Liver (tissue), 9 donors: ENCODE data around the gene FAM9A. TPM values are rescaled to one million over a fixed set of nuclear protein-coding genes. Genes with fewer than 3 reads are reported as not detected.

Experiments used
- DNase-seq: peaks from one replicate; pipeline ENCODE4 v3.0.0-alpha.2; 2017; ENCODE audit warnings: low spot score
- H3K27ac ChIP-seq, 2 donors: one replicate each; pipeline ENCODE4 v1.7.0; 2013; ENCODE audit warnings: inconsistent platforms in 2 of 2, low read length in 2 of 2, control low read depth in 1 of 2, low read depth in 1 of 2, mild to moderate bottlenecking in 1 of 2
- H3K27me3 ChIP-seq, 4 donors: one replicate each; pipeline versions ENCODE4 v1.6.1 to v1.7.0; 2013; ENCODE audit warnings: low read length in 3 of 4, inconsistent platforms in 1 of 4, mild to moderate bottlenecking in 1 of 4, moderate library complexity in 1 of 4; ENCODE audit not compliant: control insufficient read depth in 4 of 4, insufficient read depth in 4 of 4
- H3K36me3 ChIP-seq, 4 donors: one replicate each; pipeline versions ENCODE4 v1.6.1 to v1.7.0; 2013; ENCODE audit warnings: low read length in 3 of 4, mild to moderate bottlenecking in 3 of 4, low read depth in 1 of 4, moderate library complexity in 1 of 4; ENCODE audit not compliant: control insufficient read depth in 4 of 4, insufficient read depth in 3 of 4
- H3K4me1 ChIP-seq, 4 donors: one replicate each; pipeline versions ENCODE4 v1.6.1 to v1.7.0; 2013; ENCODE audit warnings: low read length in 3 of 4, mild to moderate bottlenecking in 3 of 4, moderate library complexity in 1 of 4; ENCODE audit not compliant: control insufficient read depth in 4 of 4, insufficient read depth in 4 of 4
- H3K4me3 ChIP-seq, 3 donors: one replicate each; pipeline versions ENCODE4 v1.6.1 to v1.7.0; 2013; ENCODE audit warnings: low read length in 3 of 3, control low read depth in 1 of 3, low read depth in 1 of 3, mild to moderate bottlenecking in 1 of 3
- H3K9ac ChIP-seq, 2 donors: one replicate each; pipeline ENCODE4 v1.7.0; 2013; ENCODE audit warnings: low read length in 2 of 2, mild to moderate bottlenecking in 2 of 2, moderate library complexity in 2 of 2, control low read depth in 1 of 2, low read depth in 1 of 2
- H3K9me3 ChIP-seq, 4 donors: one replicate each; pipeline versions ENCODE4 v1.6.1 to v1.7.0; 2013; ENCODE audit warnings: low read length in 3 of 4; ENCODE audit not compliant: control insufficient read depth in 4 of 4
- CTCF ChIP-seq: fragments of 150-350 bp; IDR thresholded peaks from 2 replicates; pipeline ENCODE4 v1.5.1; 2017; ENCODE audit warnings: improper control_type of control experiment, low read depth, low read length; ENCODE audit not compliant: missing input control
- EGR1 ChIP-seq, 2 donors: IDR thresholded peaks; 2 replicates each; pipeline ENCODE4 v1.6.1; 2016 to 2018; ENCODE audit warnings: antibody characterized with exemption in 2 of 2, low read depth in 2 of 2
- FOXA1 ChIP-seq: IDR thresholded peaks from 2 replicates; pipeline ENCODE4 v1.6.1; 2016; ENCODE audit warnings: antibody characterized with exemption
- FOXA2 ChIP-seq: IDR thresholded peaks from 2 replicates; pipeline ENCODE4 v1.6.1; 2016; ENCODE audit warnings: antibody characterized with exemption
- GABPA ChIP-seq, 2 donors: IDR thresholded peaks in 1 of 2; conservative IDR thresholded peaks in 1 of 2; 2 replicates each; pipeline ENCODE4 v1.6.1; 2016; ENCODE audit warnings: antibody characterized with exemption in 2 of 2, mild to moderate bottlenecking in 1 of 2, moderate library complexity in 1 of 2
- HNF4A ChIP-seq, 2 donors: conservative IDR thresholded peaks; 2 replicates each; pipeline ENCODE4 v1.6.1; 2016; ENCODE audit warnings: antibody characterized with exemption in 2 of 2, mild to moderate bottlenecking in 2 of 2
- HNF4G ChIP-seq: IDR thresholded peaks from 2 replicates; pipeline ENCODE4 v1.6.1; 2016; ENCODE audit warnings: antibody characterized with exemption
- JUND ChIP-seq, 2 donors: IDR thresholded peaks; 2 replicates each; pipeline ENCODE4 v1.6.1; 2016; ENCODE audit warnings: antibody characterized with exemption in 2 of 2
- MAX ChIP-seq: IDR thresholded peaks from 2 replicates; pipeline ENCODE4 v1.6.1; 2016; ENCODE audit warnings: antibody characterized with exemption
- NR2F2 ChIP-seq: IDR thresholded peaks from 2 replicates; pipeline ENCODE4 v1.6.1; 2016; ENCODE audit warnings: antibody characterized with exemption
- REST ChIP-seq: IDR thresholded peaks from 2 replicates; pipeline ENCODE4 v1.6.1; 2016; ENCODE audit warnings: antibody characterized with exemption, mild to moderate bottlenecking
- RXRA ChIP-seq, 2 donors: IDR thresholded peaks; 2 replicates each; pipeline ENCODE4 v1.6.1; 2017 to 2018; ENCODE audit warnings: antibody characterized with exemption in 2 of 2, mild to moderate bottlenecking in 1 of 2
- SP1 ChIP-seq: IDR thresholded peaks from 2 replicates; pipeline ENCODE4 v1.6.1; 2018; ENCODE audit warnings: antibody characterized with exemption, mild to moderate bottlenecking
- TAF1 ChIP-seq: conservative IDR thresholded peaks from 2 replicates; pipeline ENCODE4 v1.6.1; 2016; ENCODE audit warnings: antibody characterized with exemption, mild to moderate bottlenecking
- YY1 ChIP-seq: IDR thresholded peaks from 2 replicates; pipeline ENCODE4 v1.6.1; 2016; ENCODE audit warnings: antibody characterized with exemption, mild to moderate bottlenecking
- ZBTB33 ChIP-seq: IDR thresholded peaks from 2 replicates; pipeline ENCODE4 v1.6.1; 2016; ENCODE audit warnings: antibody characterized with exemption
- WGBS: extraction: QIAGEN DNeasy Blood & Tissue Kit; methylation state at CpG from one replicate; pipeline ENCODE4 v1.1.7; 2013; 5-methylcytosine and 5-hydroxymethylcytosine counted together
- polyA plus RNA-seq, 2 donors: library from polyadenylated mRNA; stranded (reverse) in 1 of 2; unstranded in 1 of 2; fragments of 200-250 nt in 1 of 2; fragments of >200 nt in 1 of 2; fragmentation: Nextera tagmentation in 1 of 2; extraction: Ambion mirVana in 1 of 2; gene quantifications; one replicate each; pipeline versions ENCODE4 v1.2.1 to v1.2.3, GENCODE V29; 2013 to 2015
- total RNA-seq, 2 donors: library from RNA; depleted of rRNA; stranded (reverse); fragments of >200 nt; gene quantifications; one replicate each; pipeline ENCODE4 v1.2.3, GENCODE V29; 2014
- donor health status: healthy.
- donor health status: healthy.
- donor health status: healthy.
- donor health status: healthy.
- donor health status: healthy.

The FAM9A gene
- total and polyA plus RNA-seq, 4 donors: 0.51 TPM; not detected in 3

- no peak for TF ChIP-seq JUND (IDR thresholded peaks at IDR 0.05)
- no peak for TF ChIP-seq ZBTB33
- TF ChIP-seq REST: no peak
- TF ChIP-seq FOXA2: no peak
- TF ChIP-seq HNF4A (conservative IDR thresholded peaks at IDR 0.05): no peak
- TF ChIP-seq EGR1 (IDR thresholded peaks at IDR 0.05; ENCODE audit: low read depth in 2 of 2): no peak
- no peak for TF ChIP-seq NR2F2
- no peak for TF ChIP-seq MAX
- TF ChIP-seq FOXA1: no peak
- no peak for TF ChIP-seq CTCF
- TF ChIP-seq SP1: no peak
- TF ChIP-seq HNF4G: no peak
- no peak for TF ChIP-seq YY1
- Histone ChIP-seq H3K9me3 (no peaks in the 10 kb centered on the region), H3K27ac (no peak overlapping the region), H3K27me3 (peaks cover 0 to 3% (median under 1%) of the 10 kb centered on the region in 4 donors), H3K36me3 (no peaks in the 10 kb centered on the region), H3K4me3 (no peak overlapping the region), H3K9ac (no peak overlapping the region), H3K4me1 (peaks cover 4 to 22% (median 15%) of the 10 kb centered on the region in 4 donors)
- 87% methylated on average over 5 of the region's 5 CpGs for WGBS
- DNase-seq: no peak
Observed at GRCh38 chrX:8846266-8846665, 45.1 kb upstream of the FAM9A start.

- Histone ChIP-seq H3K4me3 (no peak overlapping the region), H3K9ac (no peak overlapping the region), H3K9me3 (no peaks in the 10 kb centered on the region), H3K27ac (no peak overlapping the region), H3K27me3 (peaks cover 0 to 3% (median under 1%) of the 10 kb centered on the region in 4 donors), H3K4me1 (peaks cover 4 to 22% (median 15%) of the 10 kb centered on the region in 4 donors), H3K36me3 (no peaks in the 10 kb centered on the region)
- DNase-seq: no peak
- TF ChIP-seq HNF4G (no peak), FOXA2 (no peak), HNF4A (conservative IDR thresholded peaks at IDR 0.05) (no peak), TAF1 (no peak), RXRA (IDR thresholded peaks at IDR 0.05) (no peak), GABPA (IDR thresholded peaks at IDR 0.05 in 1 of 2, conservative IDR thresholded peaks at IDR 0.05 in 1 of 2) (no peak)
- 97% methylated on average over 10 of the region's 10 CpGs for WGBS
Observed at GRCh38 chrX:8845469-8845868, 44.3 kb upstream of the FAM9A start.
